ENCODE measurements around the gene RPS27.

Gene RPS27

DNA sequence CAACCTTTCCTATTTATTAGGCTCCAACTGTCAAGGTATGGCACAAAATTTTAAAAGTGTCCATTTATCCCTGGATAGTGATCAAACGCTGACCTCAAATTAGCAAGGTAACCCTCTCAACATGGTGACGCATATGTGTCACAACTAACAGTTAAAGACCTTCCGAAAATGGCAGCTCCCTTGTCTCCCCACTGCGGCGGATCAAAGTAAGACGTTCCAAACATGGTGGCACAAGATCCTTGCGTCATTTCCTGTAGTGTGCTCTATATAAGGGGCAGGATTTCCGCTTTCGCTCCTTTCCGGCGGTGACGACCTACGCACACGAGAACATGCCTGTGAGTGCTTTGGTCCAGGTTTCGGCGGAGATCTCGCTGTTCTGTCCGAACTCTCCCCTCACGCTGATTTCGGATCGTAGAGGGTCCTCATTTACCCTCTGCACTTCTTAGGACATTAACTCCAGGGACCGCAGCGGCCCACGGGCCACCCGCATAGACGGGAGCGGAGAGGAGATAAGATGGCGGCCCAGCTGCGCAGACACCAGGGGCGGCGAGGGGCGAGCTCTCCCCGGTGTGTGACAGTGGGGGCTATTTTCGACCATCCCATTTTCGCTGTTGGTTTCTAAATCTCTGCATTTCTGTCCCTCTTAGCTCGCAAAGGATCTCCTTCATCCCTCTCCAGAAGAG, at the start of gene RPS27:
Gene RPS27, plus strand, starts transcription at position 295 of the 683 bp plus-strand sequence. Its CDS starts 35 bp downstream, at position 330.
- peak; percentile 98 for DNase-seq

DNA sequence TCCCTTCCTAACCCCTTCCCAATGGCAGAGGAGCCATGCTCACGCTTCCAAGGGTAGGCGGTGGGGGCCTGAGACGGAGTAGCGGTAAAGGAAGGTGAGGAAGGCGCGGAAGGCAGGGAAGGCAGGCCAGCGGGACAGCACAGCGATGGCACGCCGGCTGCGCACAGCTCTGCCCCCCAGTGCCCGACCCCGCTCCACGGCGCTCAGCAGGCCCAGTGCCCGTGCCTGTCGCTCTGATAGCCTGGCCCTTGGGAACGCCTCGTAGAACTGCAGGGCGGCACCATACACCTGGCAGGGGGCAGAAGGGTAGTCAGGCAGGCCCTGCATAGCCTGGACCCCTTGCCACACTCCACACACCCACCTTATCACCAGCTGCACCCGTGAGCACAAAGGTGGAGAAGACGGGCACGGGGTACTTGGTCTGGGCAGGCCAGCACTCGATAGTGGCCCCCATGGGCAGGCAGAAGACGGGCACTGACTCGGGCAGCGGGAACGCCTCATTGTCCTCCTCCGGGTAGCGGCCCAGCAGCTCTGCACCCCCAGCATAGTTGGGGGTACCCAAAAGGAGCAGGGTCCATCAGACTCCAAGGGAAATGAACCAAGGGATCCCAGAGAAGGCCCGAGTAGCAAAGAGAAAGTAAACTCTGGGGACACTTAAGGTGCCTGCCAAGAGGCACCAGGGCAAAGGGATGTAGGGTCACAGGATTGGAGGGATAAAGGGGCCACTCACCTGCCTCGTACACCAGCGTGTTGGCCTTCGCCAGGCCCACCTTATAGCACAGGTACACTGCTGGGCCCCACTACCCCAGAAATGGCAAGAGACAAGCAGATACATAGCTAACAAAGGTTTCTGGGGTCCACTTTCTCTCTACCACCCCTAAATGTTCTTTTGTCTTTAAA, 48.5 kb upstream of the RPS27 start:
- DNase-seq, result no peak

DNA sequence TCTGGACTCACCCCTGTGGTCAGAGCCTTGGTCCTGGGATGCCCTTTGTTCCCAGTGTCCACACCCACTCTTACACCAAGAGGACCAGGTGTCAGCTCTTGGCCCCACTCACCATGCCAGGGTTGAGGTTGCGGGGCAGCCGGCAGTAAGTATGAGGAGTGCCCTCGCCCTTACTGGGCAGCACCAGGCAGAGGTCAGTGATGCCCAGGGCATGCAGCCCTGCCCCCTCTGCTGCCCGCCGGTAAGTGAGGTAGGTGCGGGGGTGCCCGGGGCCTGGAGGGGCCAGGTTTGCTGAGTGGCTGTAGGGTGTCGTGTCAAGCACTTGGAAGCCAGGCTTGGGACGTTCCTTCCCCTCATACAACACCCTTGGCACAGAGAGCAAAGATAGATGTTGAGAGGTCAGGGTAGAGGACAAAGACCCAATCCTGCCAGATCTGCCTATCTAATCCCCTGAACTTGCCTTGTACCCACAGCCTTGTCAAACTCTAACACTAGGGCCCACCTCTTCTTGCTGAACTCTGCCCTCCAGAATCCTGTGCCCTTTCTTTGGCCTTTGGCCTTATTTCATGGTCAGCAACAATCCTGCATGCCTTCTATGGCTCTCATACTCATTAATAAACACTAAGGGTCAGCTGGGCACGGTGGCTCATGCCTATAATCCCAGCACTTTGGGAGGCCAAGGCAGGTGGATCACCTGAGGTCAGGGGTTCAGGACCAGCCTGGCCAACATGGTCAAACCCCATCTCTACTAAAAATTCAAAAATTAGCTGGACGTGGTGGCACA, 47.6 kb upstream of the RPS27 start:
- no peak for DNase-seq

DNA sequence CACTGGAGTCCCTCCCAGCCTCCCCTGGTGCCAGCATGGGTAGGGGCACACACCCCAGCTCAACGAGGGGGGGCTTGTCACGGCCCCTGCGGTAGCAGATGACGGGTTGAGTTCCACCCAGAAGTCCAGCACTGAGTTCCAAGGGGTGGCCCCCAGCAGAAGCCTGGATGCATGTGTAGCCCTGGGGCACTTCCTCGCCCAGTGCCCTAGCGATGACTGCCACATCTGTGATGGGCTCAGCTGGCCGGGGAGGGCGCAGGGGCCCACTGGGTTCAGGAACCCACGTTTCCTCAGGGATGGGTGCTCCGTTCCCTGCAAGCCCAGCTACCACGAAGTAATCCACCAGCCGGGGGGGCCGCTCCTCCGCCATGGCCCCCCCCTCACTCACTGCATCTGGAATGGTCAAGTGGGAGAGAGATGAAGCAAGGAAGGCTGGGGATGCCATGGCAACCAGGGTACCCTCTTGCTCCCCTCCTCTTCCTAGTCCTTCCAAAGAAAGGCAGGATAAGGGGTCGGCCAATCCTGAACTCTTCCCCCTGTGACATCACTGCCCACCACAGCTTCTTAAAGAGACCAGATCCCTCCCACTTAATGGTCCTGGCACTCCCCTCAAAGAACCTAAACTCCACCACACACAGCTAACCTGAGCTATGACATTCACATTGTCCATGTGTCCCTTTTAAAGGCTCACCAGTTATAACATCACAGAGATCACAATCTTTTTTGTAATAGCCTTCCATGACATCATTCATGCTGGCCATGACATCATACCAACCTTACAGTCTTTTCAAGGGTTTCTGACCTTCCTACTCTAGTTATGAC, 46.3 kb upstream of the RPS27 start:
- DNase-seq, result no peak

DNA sequence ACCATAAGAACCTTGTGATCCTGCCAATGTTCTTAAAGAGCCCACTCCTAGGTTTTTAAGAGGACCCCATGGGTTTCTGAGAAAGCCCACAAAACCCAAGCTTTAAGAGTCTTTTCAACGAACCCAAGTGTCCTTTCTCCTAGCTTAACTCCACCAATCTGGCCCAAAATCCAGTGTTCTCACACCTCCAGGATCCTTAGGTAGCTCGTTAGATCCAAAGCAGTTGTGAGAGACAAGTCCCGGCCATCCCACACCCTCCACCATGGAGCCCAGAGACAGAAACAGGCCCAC, 45.8 kb upstream of the RPS27 start:
- no peak for DNase-seq

DNA sequence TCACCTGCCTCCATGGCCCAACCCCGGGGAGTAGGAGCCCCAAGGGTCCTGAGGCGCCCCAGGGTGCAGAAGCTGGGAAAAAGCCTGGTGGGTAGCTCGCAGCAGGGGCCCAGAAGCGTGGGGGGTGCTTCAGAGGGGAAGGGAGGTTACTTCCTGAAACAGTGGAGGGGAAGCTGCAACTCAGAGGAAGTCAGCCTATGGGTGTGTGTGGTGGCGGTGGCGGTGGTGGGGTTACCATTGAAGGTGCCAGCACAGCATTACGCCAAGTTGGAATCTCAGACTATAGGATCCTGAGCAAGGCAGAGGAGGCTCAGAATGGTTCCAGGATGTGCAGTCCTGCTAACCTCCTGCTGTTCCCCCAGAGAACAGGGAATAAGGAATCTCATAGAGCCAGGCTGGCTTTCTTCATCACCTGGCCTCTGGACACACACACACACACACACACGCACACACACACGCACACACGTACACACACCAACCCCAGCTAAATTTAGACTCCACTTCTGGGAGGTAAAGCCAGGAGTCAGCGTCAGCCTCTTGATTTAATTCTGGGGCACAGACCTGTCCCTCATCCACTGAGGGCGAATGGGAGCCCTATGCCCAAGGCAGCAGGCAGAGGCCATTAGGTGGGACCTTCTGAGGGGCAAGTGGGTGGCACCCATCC, 45.3 kb upstream of the RPS27 start:
- peak; percentile 51 for DNase-seq

DNA sequence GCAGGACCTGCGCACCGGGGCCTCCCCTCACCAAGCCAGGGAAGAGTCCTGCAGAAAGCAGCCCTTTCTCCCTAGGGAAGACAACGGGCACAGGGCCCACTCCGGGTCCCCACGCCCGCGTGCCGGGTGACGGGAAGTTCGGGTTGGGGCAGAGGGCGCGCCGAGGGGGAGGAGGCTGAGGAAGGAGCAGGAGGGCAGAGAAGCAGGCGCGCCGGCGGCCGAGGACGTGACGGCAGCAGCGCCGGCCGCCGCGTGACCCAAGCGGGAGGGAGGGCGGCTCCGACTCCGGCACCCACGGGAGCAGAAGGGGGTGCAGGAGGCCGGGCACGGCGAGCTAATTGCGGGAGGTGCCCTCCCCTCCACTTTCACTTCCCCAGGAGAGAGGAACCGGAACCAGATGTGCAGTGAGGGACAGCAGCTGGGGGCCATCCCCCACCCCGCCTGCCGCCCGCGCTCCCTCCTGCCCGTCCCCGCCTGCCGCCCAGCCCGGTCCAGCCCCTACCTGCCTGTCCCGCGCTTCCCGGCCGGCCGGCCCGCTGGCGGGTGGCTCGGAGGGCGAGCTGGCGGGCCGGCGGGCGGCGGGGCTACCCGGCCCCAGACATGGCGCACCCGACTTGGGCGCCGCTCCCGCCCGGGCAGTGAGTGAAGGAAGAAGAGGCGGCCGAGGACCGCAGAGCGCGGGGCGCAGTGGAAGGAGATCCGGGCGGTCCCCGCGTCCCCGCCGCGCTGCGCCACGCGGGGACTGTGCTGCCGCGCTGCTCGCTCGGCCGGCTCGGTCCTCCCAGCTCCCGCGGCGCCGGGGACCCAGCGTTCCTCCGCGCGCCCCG, 44.6 kb upstream of the RPS27 start:
- DNase-seq, result peak; percentile 51

DNA sequence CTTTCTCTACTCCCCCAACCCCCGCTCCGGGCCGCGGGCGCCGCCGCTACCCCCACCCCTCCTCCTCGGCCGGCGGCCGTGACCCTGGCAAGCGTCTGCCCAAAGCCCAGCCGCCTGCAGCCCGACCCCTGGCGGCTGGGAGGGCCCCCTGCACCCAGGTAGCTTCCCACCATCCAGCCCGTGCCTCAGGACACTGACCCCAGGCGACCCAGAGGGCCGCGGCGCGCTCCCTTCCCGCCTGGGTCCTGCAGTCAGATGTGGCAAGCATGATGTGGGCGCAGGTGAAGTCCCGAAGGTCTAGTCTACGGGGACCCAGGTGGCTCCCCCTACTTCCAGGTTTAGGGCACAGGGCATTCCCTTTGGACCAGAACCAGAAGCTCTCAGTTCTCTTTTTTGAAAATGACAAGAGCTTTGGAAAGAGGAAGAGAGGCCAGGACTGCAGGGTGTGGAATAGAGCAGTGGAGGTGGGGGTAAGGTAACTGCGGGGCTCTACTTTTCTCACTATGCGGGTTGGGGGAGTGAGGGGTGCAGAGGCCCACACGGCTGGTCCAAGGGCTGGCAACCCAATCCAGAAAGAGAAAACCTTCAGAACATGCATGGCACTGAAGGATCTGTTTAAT, 43.8 kb upstream of the RPS27 start, which contains the start of gene DENND4B:
Gene DENND4B, minus strand, starts transcription at position 97 of the 620 bp plus-strand sequence. CDS start 2,344 bp downstream, outside the sequence.
- DNase-seq, result peak; percentile 62

DNA sequence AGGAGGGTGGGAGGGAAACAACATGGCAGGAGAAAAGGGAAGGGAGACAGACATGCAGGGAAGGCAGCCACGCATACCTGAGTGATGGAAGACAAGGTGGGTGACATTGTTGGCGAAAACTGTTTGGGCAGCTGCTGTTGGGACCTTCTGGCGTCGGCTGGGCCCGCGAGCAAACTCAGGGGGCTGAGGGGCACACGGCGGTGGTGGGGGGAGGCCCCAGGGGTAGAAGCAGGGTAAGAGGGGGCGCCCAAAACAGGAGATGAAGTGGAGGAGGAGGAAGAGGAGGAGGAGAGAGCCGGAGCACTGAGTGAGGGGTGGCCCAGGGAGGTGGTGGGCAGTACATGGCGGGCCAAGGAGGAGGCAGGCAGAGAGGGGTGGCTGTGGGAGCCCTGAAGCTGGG, 39.4 kb upstream of the RPS27 start:
- DNase-seq, result no peak

DNA sequence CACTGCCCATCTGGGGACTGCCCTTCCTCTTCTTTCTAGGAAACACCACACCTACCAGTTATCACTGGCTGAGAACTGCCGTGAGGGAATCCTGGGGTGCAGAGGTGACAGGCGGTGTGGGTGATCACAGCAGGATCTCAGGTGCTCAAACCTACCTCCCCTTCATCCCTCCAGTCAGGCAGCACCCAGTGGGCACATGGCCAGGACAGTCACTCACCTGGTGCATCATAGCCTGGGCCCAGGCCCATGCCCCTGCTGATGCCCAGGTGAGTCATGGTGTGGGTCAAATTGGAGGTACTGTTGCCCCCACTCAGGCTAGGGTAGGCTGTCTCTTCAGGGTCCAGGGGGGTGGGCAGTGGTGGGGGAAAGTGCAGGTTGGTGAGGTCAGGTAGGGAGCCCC, 38.8 kb upstream of the RPS27 start:
- no peak for DNase-seq

DNA sequence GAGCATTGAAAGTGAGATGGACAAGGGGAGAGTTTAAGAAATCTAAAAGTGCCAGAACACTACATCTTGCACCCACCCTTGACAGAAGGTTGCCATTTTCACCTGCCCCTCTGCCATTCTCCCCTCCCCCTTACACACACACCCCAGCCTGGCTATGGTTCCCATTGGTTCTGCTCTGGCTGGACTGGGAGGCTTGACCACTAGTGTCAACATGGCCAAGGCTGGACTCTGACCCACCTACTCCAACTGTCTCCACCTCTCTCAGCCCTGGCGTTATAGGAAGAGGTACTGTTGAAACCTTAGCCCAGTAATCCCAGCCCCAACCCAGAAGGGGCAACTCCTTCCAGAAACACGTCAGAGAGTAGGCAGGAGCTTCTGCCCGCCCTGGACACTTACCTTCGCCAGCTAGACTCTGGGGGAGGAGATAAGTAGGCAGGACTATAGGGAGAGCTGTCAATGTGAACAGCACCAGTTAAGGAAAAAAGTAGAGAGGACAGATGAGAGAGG, 36.6 kb upstream of the RPS27 start:
- DNase-seq, result no peak

DNA sequence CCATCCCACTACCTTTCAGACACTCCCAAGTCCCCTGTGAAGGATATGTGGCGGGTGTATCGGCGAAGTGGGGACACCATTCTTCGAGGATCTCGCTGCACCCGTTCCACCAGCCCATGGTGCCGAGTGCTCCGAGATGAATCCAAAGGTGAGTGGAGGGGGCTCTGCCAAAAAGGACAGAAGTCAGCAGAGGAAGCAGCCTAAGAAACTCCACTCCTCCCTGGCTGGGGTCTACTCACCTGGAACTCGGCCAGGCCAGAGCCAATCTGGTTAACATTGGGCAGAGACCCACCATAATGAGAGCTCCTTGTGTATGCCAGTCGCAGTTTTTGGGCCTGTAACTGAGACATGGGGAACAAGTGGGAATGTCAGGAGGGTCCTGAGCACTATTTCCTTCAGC, 35.7 kb upstream of the RPS27 start:
- no peak for DNase-seq

DNA sequence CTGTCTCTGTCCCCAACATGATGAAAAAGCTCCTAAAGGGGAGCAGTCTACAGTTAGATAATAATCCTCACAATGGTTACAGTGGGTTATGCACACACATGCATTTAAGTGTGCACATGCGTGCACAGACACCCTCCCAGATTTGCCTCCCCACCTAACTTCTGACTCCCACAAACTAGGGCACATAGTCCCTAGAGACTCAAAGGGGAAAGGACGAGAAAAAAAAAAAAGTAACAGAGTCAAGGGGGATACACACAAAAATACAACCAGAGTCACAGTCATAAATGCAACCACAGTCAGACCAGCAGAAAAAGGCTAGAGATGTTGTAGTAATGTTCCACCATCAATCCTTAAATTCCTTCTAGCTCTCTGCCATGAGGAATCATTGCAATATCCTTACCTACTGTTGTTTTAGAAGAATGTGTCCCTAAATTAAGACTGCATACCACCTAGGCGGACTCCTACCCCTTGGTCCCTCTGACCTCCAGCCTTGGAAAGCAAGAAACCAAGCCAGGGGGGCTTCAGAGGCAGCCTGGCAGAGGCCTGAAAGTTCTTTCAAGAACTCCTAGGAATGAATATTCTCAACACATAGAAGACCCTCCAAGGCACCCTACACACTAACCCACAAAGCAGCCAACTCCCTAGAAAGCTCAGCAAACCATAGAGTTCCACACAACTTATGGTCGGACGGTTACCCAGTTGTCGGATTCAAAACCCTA, 33.4 kb upstream of the RPS27 start:
- DNase-seq, result no peak

DNA sequence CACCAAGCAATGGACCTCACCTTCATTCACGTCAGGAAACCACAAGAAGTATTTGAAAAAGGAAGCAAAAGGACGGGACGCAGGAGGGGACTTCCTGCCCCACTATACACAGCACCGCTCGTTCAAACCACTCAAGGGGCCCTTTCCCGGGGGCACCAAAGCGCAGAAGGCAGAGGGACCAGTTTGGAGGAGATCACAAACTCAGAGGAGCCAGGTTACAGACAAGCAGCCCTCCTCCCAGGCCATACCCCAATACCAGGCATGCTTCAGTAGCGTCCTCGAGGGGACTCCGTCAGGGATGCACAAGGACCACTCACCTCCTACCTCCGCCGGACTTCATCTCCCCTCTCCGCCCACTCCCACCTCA, 32.8 kb upstream of the RPS27 start:
- peak; percentile 42 for DNase-seq

DNA sequence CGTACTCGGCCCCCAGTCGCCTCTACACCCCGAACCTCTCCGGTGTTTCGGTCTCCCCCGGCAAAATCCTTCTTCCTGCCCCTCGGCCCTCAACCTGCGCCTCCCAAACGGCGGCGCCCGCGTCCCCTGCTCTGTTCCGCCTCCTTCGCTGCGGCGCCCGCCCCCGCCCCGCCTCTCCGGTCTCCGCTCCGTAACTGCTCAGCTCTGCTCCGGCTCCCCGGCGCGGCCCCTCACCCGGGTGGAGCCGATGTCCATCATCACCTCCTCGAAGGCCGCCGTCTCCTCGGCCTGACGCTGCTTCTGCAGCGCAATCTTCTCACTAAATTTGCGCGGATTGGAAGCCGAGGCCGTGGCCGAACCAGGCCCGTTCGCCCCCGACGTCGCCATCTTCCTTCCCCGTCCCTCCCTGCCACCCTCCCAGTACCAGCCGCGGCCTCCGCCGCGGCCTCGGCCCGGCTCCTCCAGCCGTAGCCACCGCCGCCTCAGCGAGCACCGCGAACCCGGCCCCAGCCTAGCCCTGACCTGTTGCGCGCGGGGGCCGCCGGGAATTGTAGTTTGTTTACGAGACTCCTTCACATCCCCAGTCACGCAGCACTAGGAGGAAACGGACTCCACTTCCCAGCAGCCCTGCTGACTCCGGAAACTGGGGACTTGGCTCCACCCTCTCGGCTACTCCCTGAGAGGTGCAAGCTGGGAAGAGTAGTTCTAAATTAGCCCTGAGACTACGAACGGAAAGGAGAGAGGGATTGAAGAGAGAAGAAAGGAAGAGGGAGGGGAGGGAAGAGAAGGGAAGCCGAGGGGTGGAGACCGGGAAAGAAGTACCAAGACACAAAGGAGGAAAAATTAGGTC, 32.2 kb upstream of the RPS27 start, which contains the start of gene CRTC2:
Gene CRTC2, minus strand, starts transcription at position 502 of the 850 bp plus-strand sequence. Its CDS starts 115 bp downstream, at position 387.
- DNase-seq, result peak; percentile 100

DNA sequence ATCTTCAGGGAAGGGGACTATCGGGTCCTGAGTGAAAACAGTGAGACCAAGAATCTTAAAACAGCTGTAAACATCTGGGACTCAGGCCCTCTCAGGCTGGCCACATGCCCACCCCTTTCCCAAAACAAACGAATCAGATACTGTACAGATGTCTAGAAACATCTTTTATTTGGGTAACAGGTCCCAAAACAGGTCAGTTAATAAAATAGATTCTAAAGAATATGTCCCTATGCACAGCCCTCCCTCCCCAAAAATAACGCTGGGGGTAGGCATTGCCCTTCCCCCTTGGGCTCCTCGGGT, 31.7 kb upstream of the RPS27 start:
- DNase-seq, result no peak

DNA sequence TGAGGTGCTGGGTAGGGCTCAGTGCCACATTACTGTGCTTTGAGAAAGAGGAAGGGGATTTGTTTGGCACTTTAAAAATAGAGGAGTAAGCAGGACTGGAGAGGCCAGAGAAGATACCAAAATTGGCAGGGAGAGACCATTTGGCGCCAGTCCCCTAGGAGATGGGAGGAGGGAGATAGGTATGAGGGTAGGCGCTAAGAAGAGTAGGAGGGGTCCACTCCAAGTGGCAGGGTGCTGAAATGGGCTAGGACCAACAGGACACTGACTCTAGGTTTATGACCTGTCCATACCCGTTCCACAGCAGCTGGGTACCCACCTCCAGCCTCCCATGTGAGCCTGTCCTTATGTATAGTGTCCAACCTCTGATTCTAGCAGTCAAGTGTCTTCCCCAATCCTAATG, 31.1 kb upstream of the RPS27 start:
- no peak for DNase-seq

DNA sequence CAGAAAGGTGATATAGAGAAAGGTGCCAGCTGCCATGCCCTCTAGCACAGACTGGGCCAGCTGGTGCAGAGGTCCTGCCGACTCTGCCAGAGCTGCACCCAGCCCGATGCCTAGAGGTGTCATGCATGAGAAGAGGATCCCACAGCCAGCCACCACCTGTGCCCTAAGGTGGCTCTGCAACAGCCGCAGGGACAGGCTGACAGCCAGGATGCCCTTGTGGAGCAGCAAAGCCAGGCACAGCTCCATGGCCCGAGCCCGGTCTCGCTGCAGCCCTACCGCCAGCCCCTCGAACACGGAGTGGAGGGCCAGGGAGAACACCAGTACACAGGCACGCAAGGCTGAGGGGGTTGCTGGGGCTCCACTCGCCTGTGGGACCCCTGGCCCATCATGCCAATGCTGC, 30.4 kb upstream of the RPS27 start:
- no peak for DNase-seq

DNA sequence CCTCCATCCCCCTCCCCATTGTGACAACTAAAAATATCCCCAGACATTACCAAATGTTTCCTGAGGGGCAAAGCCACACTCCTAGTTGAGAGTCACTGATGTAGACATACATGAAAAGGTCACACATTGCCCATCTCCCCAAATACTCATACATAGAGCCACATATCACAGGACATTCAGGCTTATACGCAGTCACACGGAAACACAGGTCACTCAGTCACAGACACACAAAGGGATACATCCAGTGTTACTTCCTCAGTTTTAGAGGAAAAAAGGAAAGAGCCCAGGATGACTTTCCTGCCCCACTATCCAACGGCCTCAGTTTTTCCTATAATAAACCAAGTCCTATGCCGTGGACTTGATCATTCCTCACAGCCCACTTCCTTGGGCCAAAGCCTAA, 29.1 kb upstream of the RPS27 start:
- DNase-seq, result no peak
